GM21381 (cell line): ENCODE results near the gene PRKN.

Source experiments
- ATAC-seq: cut with Tn5 transposase; IDR thresholded peaks from one replicate; pipeline ENCODE4 v1.9.1; 2021; ENCODE audit warnings: mild to moderate bottlenecking, moderate library complexity; ENCODE audit not compliant: unreplicated experiment

Gene PRKN

DNA sequence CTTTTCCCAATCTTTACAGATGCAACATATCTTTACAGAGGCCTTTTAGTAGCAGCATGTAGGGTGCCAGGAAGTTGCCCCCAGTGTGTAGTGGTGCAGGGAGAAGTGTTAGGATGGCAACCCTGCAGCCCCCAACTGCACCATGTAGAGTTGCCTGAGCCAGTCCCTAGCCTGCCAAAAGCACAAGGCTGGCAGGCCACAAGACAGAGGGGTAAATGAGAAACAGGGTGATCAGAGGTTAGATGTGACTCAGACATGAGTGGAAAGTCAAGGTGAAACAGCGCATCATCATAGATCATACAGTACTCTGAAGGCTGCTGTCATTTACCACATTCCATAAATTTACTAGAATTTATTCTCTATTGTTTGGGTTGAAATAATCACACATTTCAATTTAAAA lies 467.5 kb downstream of the PRKN start:
- ATAC-seq: no peak

DNA sequence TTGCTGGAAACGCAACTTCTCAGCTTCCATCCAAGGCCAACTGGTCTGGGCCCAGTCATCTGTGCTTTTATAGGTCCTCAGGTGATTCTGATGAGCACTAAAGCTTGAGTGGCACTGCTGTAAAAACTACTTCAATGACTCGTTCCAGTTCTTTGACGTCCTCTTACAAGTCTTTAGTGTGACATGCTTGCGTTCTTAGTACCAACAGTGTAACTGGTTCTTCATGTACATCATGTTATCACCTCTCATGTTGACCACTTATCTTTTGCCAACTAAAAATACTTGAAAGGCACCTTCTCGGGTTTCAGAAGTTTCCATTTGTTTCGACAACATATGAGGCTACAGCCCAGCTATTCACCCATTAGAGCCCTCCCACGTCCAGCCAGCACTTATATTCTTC lies 468.9 kb downstream of the PRKN start:
- ATAC-seq: no peak

DNA sequence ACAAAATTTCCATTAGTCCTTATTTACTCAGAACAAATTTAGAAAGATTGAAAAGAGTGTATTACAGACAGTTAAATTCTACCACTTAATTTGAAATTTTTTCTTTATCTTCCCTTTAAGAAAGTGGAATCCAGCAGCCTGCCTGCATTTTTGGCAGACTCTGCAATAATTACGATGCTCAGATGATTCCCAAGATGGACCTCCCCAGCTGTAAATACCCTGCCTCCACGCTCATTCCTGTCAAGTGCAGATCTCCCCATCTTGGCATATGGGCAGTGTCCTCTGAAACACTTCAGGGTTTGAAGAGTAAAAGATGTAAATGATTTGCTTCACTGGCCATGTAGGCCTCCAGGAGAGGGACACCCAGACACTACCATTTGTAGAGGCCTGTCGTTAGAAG lies 471.2 kb downstream of the PRKN start:
- ATAC-seq: no peak

DNA sequence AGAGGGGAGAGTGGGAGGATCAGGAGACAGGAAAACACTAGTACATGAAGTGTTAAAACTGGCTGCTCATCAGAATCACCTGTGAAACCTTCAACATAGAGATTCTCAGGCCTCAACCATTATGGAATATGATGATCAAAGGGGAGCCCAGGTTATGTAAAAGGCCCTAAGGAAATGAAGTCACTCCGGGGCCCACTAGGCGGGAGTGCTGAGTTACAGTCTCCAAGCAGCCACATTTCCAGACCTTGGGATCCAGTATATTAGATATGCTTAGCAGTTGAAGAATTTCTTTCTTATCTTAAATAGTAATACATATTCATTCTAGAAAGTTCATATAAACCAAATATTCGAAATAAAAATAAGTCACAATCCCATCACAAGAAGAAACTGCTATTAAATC lies 476.3 kb downstream of the PRKN start:
- no peak for ATAC-seq

DNA sequence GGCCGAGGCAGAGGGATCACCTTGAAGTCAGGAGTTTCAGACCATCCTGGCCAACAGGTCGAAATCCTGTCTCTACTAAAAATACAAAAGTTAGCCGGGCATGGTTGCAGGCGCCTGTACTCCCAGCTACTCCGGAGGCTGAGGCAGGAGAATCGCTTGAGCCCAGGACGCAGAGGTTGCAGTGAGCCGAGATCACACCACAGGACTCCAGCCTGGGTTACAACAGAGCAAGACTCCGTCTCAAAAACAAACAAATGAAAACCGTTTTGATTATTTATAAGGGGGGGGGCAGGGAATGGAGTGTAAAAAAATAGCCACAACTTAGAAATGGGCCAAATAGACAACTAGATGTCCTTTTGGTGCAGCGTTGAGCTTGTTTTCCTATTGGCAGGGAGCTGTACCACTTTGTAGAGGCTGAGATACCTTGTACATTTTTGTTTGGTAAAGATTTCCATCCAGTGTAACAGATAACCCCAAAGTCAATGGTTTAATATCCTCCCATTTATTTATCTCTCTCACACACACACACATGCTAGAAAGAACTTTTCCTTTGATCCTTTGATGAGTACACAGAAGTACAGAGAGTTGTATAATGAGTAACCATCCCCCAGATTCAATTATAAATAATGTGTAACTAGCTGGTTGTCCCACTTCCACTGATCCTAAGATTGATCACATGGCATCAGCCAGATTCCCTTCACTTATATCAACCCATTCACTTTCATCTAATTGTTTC lies 477.5 kb downstream of the PRKN start:
- ATAC-seq: no peak

DNA sequence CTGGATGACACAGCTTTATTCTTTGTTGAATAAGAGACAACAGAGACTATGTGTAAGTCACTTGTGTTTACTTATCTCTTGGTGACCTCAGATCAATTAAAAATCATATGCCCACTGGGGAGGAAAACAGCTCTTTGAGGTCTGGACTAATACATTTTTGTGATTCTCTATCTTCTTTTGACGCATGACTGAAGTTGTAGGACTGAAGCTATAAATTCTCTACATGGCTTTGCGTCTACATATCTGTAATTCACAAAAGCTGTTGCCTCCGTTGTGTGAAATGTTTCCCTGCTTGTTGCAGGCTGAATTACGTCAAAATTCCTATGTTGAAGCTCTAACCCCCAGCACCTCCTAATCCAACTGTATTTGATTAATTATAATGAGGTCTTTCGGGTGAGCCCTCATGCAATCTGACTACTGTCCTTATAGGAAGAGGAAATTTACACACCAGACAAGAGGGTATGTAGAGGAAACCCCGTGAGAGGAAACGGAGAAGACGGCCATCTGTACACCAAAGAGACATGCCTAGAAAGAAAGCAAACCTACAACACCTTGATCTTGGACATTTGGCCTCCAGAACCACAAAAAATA lies 481.6 kb downstream of the PRKN start:
- no peak for ATAC-seq

DNA sequence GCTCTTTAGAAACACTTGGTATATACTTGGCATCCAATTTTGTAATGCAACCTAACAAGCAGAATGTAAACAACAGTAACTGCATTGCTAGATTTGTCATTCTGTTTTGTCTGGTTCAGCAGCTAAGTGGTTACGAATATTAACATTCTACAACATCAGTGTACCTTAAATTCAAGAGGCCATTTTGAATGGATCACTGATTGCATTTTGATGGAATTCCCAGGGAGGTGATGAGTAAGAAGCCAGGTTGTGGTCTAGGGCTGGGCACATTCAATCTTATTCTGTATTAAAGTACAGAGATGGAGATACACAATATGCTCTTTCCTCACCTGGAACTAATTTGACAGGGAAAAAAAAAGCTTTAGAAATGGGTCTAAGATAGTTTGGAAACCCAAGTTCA lies 483.5 kb downstream of the PRKN start:
- no peak for ATAC-seq

DNA sequence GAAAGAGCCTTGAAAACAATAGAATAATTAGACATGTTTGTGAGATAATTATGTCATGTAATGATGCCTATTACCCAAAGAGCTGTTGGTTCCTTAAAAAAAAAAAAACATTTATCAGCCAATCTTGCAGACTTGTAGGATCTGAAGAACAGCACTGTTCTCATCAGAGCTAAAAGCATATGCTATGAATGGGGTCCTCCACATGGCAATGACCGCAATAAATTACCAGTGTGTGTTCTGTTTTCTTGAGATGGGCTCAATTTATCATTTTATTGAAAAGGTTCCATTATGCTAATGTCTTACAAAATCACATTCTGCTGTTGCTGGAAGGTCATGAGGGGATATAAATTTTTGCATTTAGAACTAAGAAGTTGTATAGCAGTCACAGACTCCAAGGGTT lies 484.7 kb downstream of the PRKN start:
- no peak for ATAC-seq

DNA sequence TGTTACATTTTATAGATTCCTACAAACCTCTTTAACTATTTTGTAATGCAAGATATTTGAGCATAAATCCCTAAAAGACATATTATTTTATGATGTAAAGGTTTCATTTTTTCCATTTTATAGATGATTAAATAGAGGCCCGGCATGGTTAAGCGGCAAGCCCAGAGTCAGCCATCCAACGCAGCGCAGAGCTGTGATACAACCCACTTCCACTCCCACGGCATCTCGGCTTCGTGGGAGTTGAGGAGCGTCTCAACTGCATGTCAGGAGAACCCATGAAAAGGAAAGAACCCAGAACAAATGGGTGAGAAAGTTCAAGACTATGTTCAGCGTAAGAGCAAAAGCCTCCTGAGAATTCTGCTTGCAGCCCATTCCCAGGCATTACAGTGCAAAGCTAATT lies 488.2 kb downstream of the PRKN start:
- ATAC-seq: no peak

DNA sequence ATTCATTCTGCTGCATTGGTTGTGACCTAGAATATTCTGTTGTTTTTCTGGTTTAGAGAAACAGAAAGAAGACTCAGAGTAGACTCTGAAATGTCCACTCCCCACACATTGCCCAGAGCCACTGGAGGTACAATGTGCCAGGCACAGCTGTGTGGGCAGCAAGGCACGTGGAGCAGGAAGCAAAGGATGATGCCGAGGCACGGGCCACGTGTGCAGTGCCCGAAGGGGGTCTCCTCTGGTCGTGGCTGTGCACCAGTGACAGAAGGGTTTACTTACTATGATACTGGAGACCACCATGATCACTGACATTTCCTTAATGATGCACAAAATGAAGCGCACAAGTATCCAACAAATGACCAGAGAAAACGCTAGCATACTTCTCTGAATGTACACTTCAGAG lies 488.9 kb downstream of the PRKN start:
- ATAC-seq: no peak

DNA sequence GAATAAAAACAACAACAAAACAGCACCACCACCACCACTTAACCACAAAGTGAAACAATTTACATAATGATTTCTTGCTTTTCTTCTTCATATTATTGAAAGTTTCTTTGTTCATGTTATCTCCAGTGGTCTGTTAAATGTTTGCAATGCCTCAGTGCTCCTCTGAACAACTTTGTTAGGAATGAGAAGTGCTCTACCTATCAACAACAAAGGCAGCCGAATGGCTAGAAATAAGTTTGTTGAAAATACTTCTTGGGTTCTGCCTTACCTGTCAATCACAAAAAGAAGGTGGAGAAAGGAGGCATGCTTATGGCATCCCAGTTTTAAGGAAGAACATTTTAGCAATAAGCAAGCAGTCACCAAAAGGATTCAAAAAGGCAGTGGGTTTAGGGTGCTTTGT lies 490.2 kb downstream of the PRKN start:
- no peak for ATAC-seq

DNA sequence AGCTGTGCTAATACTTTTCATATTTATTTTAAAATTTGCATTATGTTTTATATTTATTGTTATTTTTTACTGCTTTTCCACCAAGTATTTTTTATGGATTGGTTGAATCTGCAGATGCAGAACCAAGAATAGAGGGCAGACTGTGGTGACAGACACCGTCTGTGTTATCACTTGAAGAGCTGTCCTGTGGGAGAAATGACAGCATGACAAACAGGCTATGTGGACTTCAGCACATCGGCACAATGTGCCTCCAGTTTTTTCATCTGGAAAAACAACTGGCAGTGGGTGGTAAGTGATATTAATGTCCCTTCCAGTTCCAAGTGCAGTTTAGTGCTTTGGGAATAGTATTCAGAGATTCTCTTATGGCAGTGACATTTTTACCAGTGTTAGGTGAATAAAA lies 492.9 kb downstream of the PRKN start:
- ATAC-seq: no peak

DNA sequence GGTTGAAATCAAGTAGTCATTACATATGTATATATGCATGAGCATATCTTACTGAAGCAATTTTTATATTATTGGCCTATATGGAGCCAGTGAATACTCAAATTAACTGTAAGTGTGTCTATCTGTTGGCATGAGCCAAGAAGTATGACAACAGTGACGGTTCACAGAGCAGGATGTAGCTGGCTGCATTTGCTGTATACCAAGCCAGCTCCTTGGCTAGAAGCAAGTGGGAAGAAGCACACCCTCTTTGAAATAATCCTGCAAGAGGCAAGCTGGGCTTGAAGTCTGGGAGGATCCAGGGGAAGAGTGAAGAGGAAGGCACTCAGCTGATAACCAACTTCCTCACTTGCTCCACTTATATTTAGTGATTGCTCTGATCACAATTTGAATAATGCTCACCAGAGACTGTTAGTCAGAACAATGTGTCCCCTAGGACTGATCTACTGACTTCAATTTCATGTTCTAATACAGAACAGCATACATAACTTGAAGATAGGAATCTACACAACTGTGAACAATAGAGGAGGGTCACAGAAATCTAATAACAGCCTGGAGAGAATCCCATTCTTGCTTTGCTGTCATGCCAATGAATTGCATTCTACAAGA lies 497.3 kb downstream of the PRKN start:
- no peak for ATAC-seq

DNA sequence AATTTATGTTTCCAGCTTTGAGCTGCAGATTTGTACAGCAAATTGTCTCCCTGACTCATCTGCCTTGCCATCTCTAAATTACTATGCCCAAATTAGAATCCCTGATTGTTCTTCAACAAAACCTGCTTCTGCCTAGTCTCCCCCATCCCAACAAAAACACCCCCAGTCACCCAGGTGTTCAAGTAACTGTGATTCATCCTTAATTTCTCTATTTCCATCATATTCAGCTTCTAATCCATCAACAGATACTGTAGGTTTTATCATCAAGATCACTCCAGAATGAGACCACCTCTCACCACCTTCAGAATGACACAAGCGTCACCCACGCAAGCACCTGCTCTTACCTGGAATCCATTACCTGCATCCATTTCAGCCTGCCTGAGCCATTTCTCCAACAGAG lies 498.5 kb downstream of the PRKN start:
- ATAC-seq: no peak

DNA sequence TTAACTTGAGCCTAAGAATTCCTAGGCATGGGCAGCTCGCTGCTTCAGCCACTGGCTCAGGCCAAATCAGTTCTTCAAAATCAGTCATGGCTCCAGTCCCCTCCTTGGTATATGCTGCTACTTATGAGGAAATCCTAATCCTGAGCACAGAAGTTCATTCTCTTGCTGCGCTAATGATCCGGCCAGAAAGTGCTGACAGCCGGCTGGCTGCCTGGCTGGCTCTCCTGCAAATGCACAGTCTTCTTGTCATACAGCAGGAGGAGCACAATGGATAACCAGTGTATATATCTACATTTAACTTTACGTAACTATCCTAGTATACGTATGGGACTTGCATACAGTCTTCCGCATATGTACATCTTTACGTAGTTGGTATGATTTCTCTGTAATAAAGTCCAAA lies 500.8 kb downstream of the PRKN start:
- ATAC-seq: no peak

DNA sequence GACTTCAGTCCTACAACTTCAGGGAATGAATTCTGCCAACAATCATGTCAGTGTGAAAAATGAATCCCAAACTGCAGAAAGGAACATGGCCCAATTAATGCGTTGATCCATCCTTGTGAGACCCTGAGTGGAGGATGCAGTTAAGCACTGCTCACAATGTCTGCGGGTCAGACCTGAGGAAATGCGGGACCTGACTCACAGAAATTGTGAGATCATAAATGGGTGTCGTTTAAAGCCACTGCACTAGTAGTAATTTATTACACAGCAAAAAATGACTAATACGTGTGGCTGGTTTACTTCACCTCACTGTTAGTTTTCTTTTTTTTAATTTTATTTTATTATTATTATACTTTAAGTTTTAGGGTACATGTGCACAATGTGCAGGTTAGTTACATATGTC lies 505.0 kb downstream of the PRKN start:
- ATAC-seq: no peak

DNA sequence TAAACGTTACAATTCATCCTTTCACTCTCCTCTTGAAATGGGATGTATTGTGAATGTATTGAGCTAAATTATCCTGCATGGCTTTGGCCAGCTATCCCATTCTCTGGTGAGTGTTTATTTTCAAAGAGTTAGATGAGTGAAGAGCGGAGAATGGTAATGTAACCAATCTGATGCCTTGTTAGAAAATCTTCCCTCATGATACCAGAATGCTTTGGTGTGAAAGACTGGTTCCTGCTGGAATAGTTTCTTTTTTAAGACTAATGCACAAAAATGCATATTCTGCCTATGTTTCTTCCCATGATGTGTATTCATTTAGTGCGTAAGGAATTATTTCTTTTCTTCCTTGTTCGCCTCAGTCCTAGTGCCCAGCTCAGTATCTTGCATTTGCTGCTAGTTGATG lies 506.7 kb downstream of the PRKN start:
- no peak for ATAC-seq

DNA sequence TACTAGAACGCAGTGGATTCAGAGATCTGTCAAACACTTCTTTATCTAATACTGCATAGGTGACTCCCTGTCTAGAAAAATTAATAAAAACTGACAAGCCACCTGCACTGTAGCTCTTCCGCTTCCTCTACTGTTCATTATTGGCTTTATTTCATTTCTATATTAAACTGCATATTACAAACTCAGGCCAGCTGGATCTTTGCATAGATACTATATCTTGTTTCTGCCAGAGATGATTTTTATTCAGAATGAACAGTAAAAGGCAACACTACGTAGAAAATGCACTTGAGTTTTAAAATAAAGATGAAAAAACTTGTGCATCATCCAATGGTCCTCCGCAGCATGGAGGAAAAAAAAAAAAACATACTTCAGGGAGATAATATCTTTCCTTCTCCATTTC lies 508.3 kb downstream of the PRKN start:
- no peak for ATAC-seq

DNA sequence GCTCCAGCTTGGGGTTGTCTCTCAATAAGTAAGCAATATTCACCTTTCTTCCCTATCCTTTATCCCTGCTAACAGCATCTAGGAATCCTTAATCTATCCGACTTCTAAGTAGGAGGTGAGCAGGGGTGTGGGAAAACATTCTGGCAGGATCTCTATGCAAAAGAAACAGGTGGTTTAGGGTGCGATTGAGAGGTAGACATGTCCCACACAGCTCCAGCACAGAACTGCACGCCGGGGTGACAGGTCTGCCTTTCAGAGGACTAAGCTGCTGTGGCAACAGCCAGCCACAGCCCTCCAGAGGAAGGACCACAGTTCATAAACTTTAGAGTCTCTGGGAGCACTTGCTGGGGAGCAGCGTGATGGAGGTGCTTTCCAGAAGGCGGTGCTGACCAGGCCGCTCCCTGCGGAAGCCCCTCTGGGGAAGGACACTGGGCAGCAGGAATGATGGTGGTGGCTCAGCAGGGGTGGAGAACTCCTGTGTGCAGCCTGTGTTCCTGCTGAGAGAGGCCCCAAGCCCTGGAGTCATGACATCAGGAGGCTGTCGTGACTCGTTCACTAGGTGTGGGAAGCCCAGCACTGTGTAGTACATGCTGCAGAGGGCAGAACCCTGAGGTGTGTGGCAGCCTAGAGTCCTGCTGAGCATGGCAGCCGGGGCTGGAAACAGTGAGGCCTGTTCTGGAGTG lies 509.6 kb downstream of the PRKN start:
- ATAC-seq: no peak

DNA sequence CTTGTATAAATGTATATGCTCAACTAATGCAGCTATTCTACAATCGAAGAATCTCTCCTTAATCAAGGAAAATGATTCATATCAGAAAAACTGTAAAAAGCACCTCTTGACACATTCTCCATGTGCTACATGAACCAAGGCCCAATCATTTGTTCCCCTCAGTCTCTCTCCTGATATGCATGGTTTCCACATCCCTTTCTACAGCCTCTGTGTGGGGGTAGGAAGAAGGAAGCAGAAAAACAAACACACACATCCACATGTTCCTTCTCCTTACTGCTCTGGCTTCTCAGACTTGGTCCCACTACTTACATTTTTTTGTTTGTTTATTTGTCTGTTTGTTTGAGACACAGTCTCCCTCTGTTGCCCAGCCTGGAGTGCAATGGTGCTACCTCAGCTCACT lies 510.5 kb downstream of the PRKN start:
- no peak for ATAC-seq

DNA sequence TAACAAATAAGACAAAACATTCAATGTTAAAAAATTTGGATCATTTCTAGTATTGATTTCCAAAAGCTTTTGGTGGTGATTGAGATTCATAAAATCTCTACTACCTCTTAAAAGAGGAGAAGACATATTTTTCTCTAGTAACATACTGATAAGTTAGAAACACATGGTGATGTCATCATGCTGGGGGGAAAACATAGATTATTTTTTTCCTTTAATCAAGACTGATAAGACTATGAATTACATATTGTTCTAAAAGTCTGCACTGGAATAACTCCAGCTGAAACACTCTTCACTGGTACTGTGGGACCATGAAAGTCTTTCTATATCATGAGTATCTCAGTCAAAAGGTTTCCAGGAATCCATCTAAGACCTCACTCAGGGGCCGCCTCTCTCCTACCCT lies 515.8 kb downstream of the PRKN start:
- no peak for ATAC-seq

DNA sequence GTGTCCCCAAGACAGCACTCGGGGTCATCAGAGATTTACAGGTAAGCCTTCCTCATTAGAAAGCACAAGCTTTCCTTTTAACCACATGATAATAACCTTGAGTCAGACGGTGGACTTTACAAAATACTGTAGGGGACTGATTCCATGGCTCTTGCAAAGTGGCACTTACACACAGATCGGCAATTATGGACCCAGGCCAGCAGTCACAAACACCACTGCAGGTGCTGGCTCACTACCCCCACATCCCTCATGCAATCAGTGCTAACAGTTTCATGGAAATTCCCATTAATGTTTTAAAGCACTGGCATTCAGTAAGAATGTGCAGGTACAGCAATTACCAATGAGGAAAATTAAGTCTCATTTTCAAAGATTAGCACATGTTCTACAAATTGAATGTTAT lies 516.5 kb downstream of the PRKN start:
- ATAC-seq: no peak
